GM23338 (cell line): ENCODE data around the gene XYLT1. TPM values are rescaled to one million over a fixed set of nuclear protein-coding genes. Genes with fewer than 3 reads are reported as not detected.

Source experiments
- ATAC-seq: fragments of 200-7000 bp; cut with Tn5 transposase; 3 replicates; pipeline ENCODE4 v1.9.1; 2020
- DNase-seq: peaks from one replicate; pipeline ENCODE4 v3.0.0-alpha.2; 2015; ENCODE audit warnings: low spot score
- H2AFZ ChIP-seq: fragments of 200-600 bp; sonication (generic); 2 replicates; pipeline ENCODE4 v1.8.0; 2016; ENCODE audit warnings: antibody characterized with exemption, mild to moderate bottlenecking, moderate library complexity
- H3F3A ChIP-seq: fragments of 200-600 bp; sonication (generic); replicated peaks from 2 replicates; pipeline ENCODE4 v1.8.0; 2017; ENCODE audit warnings: antibody characterized with exemption, mixed run types, low read depth
- H3K27ac ChIP-seq: fragments of 200-600 bp; sonication (generic); 2 replicates; pipeline ENCODE4 v1.6.1; 2016; ENCODE audit warnings: low read depth
- H3K27me3 ChIP-seq: fragments of 200-600 bp; sonication (generic); 2 replicates; pipeline ENCODE4 v1.8.0; 2016; ENCODE audit warnings: mild to moderate bottlenecking, mixed run types, moderate library complexity; ENCODE audit not compliant: insufficient read depth
- H3K36me3 ChIP-seq: fragments of 200-600 bp; sonication (generic); 2 replicates; pipeline ENCODE4 v1.8.0; 2016; ENCODE audit warnings: mild to moderate bottlenecking; ENCODE audit not compliant: insufficient read depth
- H3K4me1 ChIP-seq: fragments of 200-600 bp; sonication (generic); 2 replicates; pipeline ENCODE4 v1.8.0; 2016; ENCODE audit warnings: mild to moderate bottlenecking, moderate library complexity; ENCODE audit not compliant: insufficient read depth
- H3K4me2 ChIP-seq: fragments of 200-600 bp; sonication (generic); 2 replicates; pipeline ENCODE4 v1.7.1; 2017; ENCODE audit warnings: mixed run types
- H3K4me3 ChIP-seq: fragments of 200-600 bp; sonication (generic); 2 replicates; pipeline ENCODE4 v1.6.1; 2016; ENCODE audit warnings: mixed run types
- H3K79me2 ChIP-seq: fragments of 200-600 bp; sonication (generic); replicated peaks from 2 replicates; pipeline ENCODE4 v1.8.0; 2017; ENCODE audit warnings: mild to moderate bottlenecking; ENCODE audit not compliant: insufficient read depth
- H3K9me2 ChIP-seq: fragments of 200-600 bp; sonication (generic); 2 replicates; pipeline ENCODE4 v1.8.0; 2017; ENCODE audit not compliant: insufficient read depth
- H4K20me1 ChIP-seq: fragments of 200-600 bp; sonication (generic); replicated peaks from 2 replicates; pipeline ENCODE4 v1.8.0; 2017; ENCODE audit warnings: mild to moderate bottlenecking; ENCODE audit not compliant: insufficient read depth
- H3K27ac Mint-ChIP-seq: 2 replicates; pipeline ENCODE4 v1.8.0; 2020; ENCODE audit warnings: inconsistent platforms, mild to moderate bottlenecking, moderate library complexity, mixed read lengths
- H3K27me3 Mint-ChIP-seq: 3 replicates; pipeline ENCODE4 v1.8.0; 2022; ENCODE audit warnings: low read depth, mild to moderate bottlenecking, moderate library complexity, mixed read lengths, inconsistent platforms; ENCODE audit not compliant: insufficient read depth, poor library complexity
- H3K36me3 Mint-ChIP-seq: 3 replicates; pipeline ENCODE4 v1.8.0; 2021; ENCODE audit warnings: low read depth, mild to moderate bottlenecking, inconsistent platforms, moderate library complexity, mixed read lengths
- H3K4me1 Mint-ChIP-seq: 3 replicates; pipeline ENCODE4 v1.8.0; 2020; ENCODE audit warnings: mild to moderate bottlenecking, inconsistent platforms, mixed read lengths
- H3K4me3 Mint-ChIP-seq: 3 replicates; pipeline ENCODE4 v1.8.0; 2021; ENCODE audit warnings: moderate library complexity, mild to moderate bottlenecking, inconsistent platforms, mixed read lengths
- H3K9me3 Mint-ChIP-seq: 3 replicates; pipeline ENCODE4 v1.8.0; 2020; ENCODE audit warnings: moderate library complexity, mild to moderate bottlenecking, inconsistent platforms, mixed read lengths
- CREB1 ChIP-seq: fragments of 250-450 bp; sonication (Bioruptor Pico); IDR thresholded peaks from 2 replicates; pipeline ENCODE4 v1.5.0; 2020; ENCODE audit warnings: low read depth, mild to moderate bottlenecking, moderate library complexity
- CTCF ChIP-seq, 2 experiments: fragments of 200-600 bp in 1 of 2; sonication (generic) in 1 of 2; conservative IDR thresholded peaks; 2 replicates each; pipeline versions ENCODE4 v1.5.1 to v1.6.1; 2016 to 2017; ENCODE audit warnings: antibody characterized with exemption in 2 of 2, low read depth in 2 of 2, mild to moderate bottlenecking in 2 of 2, moderate library complexity in 1 of 2
- ETS1 ChIP-seq: IDR thresholded peaks from 2 replicates; pipeline ENCODE4 v1.6.1; 2016; ENCODE audit warnings: antibody characterized with exemption
- JUNB ChIP-seq: IDR thresholded peaks from one replicate; pipeline ENCODE4 v1.6.1; 2016; ENCODE audit warnings: antibody characterized with exemption; ENCODE audit not compliant: unreplicated experiment
- ZNF114 ChIP-seq: fragments of 250-450 bp; sonication (Bioruptor Pico); IDR thresholded peaks from 2 replicates; pipeline ENCODE4 v1.5.0; 2020; ENCODE audit warnings: mild to moderate bottlenecking, moderate library complexity
- polyA plus RNA-seq: library from polyadenylated mRNA; unstranded; fragments of >200 nt; fragmentation: Nextera tagmentation; extraction: Ambion mirVana; gene quantifications from 2 replicates; pipeline ENCODE4 v1.2.1, GENCODE V29; 2016
- total RNA-seq: library from RNA; depleted of rRNA; stranded (reverse); fragments of >200 nt; shearing (Covaris generic); gene quantifications from 2 replicates; pipeline ENCODE4 v1.2.3, GENCODE V29; 2014

Gene XYLT1
- total and polyA plus RNA-seq, 2 experiments from 2014 or later, result 3.5 to 24.7 TPM

GRCh38 chr16:17259751-17260270 is 210.9 kb downstream of the XYLT1 start (continued):
- TF ChIP-seq ZNF114 (CRISPR knock-in tag) (no peak), CREB1 (no peak), CTCF (conservative IDR thresholded peaks at IDR 0.05; ENCODE audit: low read depth in 2 of 2) (no peak), ETS1 (no peak), JUNB (no peak)

DNA sequence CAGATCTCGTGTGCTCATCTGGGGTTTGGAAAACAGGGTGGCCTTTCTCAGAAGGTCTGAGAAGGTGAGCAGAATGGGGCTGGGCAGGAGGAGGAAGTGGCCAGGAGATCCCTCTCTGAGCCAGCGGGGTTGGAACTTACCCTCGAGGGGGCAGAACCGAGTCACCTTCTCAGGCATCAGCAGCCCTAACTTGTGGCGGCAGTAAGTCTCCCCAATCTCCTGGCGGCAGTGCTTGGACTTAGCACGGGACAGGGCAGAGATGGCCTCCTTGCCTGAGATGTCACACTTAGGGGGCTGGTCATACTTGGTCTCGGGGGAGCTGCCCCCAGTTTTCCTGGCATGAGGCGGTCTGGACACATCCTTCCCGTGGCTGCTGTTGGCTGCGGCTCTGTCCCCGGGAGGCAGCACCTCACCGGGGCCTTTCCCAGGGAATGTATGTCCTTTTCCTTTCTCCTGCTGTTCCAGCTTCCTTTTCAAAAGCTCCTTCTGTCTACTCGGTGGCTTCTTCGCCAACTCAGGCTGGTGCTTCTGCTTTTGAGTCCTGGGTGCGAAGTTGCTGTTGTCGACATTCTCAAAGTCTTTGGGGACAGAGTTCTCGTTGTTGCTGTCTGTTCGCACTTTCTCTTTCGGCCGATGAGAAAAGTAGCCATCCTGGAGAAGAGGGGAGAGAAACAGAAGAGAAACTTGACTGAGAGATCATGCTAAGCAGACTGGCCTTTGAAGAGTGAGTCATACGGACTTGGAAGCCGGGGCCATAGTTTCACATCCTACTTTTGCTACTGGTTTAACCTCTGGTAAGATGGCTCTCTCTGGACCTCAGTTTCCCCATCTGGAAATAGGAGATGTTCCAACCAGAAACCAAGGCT is 211.7 kb downstream of the XYLT1 start:
- H2AFZ ChIP-seq, result no peak overlapping the region
- no peak overlapping the region for H3K4me2 ChIP-seq
- Mint-ChIP-seq H3K4me1 (peaks cover 8% of the 10 kb centered on the region; the same call in 2 of the 3 replicates), H3K9me3 (no peaks in the 10 kb centered on the region), H3K27ac (no peak overlapping the region), H3K27me3 (peaks cover 3% of the 10 kb centered on the region), H3K4me3 (no peak overlapping the region), H3K36me3 (no peaks in the 10 kb centered on the region)
- DNase-seq (peak; percentile 30), ATAC-seq (peak; percentile 40; the same call in 1 of the 3 replicates)
- no peaks in the 10 kb centered on the region for H3K4me1 ChIP-seq
- H3K27ac ChIP-seq, result no peak overlapping the region
- H3K79me2 ChIP-seq, result no peaks in the 10 kb centered on the region
- H3K27me3 ChIP-seq, result no peaks in the 10 kb centered on the region
- no peaks in the 10 kb centered on the region for H3K36me3 ChIP-seq
- H3F3A ChIP-seq, result no peaks in the 10 kb centered on the region
- no peaks in the 10 kb centered on the region for H3K9me2 ChIP-seq
- no peak overlapping the region for H3K4me3 ChIP-seq
- TF ChIP-seq CREB1 (no peak), CTCF (conservative IDR thresholded peaks at IDR 0.05; ENCODE audit: low read depth in 2 of 2) (peak; percentile 9 to 38; a peak in 2 of 4 replicates)
- H4K20me1 ChIP-seq, result no peaks in the 10 kb centered on the region; the same call in 1 of the 2 replicates
